GDM1 (cell line): ENCODE measurements around the gene DGCR2.
"Not testable (repeated sequence)": the region's sequence is repeated elsewhere in the genome, so short reads cannot be mapped to it uniquely, and the experiment has no call there.

ENCODE experiments used
- DNase-seq: peaks from one replicate; lab custom pipeline; 2025; lab: John Stamatoyannopoulos, UW

DGCR2 gene

GRCh38 chr22:19084126-19084525, 38.1 kb downstream of the DGCR2 start:
- not testable (repeated sequence) for DNase-seq

- DNase-seq: no peak
Measured at GRCh38 chr22:19082793-19083192, 39.4 kb downstream of the DGCR2 start.

GRCh38 chr22:19082101-19082500, 40.1 kb downstream of the DGCR2 start:
- DNase-seq: no peak

GRCh38 chr22:19081351-19081750, 40.9 kb downstream of the DGCR2 start:
- DNase-seq: no peak

GRCh38 chr22:19080853-19081252, 41.4 kb downstream of the DGCR2 start:
- no peak for DNase-seq

- no peak for DNase-seq
Measured at GRCh38 chr22:19079691-19080090, 42.5 kb downstream of the DGCR2 start.

GRCh38 chr22:19075404-19075803, 46.8 kb downstream of the DGCR2 start:
- no peak for DNase-seq

GRCh38 chr22:19072853-19073252, 49.4 kb downstream of the DGCR2 start:
- DNase-seq: not testable (repeated sequence)

- no peak for DNase-seq
Measured at GRCh38 chr22:19070397-19071169, 51.6 kb downstream of the DGCR2 start.

GRCh38 chr22:19069451-19069850, 52.8 kb downstream of the DGCR2 start:
- DNase-seq: no peak

- DNase-seq: no peak
Measured at GRCh38 chr22:19068784-19069271, 53.4 kb downstream of the DGCR2 start.

GRCh38 chr22:19067696-19068348, 54.4 kb downstream of the DGCR2 start:
- DNase-seq: no peak

GRCh38 chr22:19066531-19067271, 55.5 kb downstream of the DGCR2 start:
- no peak for DNase-seq

- no peak for DNase-seq
Measured at GRCh38 chr22:19065929-19066328, 56.3 kb downstream of the DGCR2 start.

- DNase-seq: no peak
Measured at GRCh38 chr22:19065298-19065859, 56.8 kb downstream of the DGCR2 start.

GRCh38 chr22:19064354-19065054, 57.7 kb downstream of the DGCR2 start:
- DNase-seq: no peak

GRCh38 chr22:19063581-19064353, 58.4 kb downstream of the DGCR2 start:
- no peak for DNase-seq

GRCh38 chr22:19062943-19063308, 59.3 kb downstream of the DGCR2 start:
- DNase-seq: no peak

GRCh38 chr22:19062139-19062942, 59.9 kb downstream of the DGCR2 start:
- DNase-seq: no peak

GRCh38 chr22:19061471-19062138, 60.6 kb downstream of the DGCR2 start:
- no peak for DNase-seq
